Activated CD8-positive, alpha-beta memory T cell treated with anti-CD3 and anti-CD28 coated beads for 36 hours (primary cell): Measurements from ENCODE around the gene HNRNPA1. TPM values are rescaled to one million over a fixed set of nuclear protein-coding genes. Genes with fewer than 3 reads are reported as not detected.

Source experiments
- CTCF ChIA-PET: fragments of 350-600 bp; sonication (Branson Sonifier 250); formaldehyde crosslinking; loops from one replicate; lab custom pipeline; 2021; ENCODE audit warnings: antibody characterized with exemption; lab: Charles Lee
- POLR2A ChIA-PET: fragments of 350-600 bp; sonication (Branson Sonifier 250); formaldehyde crosslinking; loops from one replicate; lab custom pipeline; 2021; ENCODE audit warnings: antibody characterized with exemption; lab: Charles Lee
- total RNA-seq, 2 experiments: library from RNA; stranded (reverse); gene quantifications; one replicate each; pipeline ENCODE4 v1.2.3, GENCODE V29; 2021

Gene HNRNPA1
- total RNA-seq, 2 experiments from 2014 or later, result 1,950 to 1,952 TPM

DNA sequence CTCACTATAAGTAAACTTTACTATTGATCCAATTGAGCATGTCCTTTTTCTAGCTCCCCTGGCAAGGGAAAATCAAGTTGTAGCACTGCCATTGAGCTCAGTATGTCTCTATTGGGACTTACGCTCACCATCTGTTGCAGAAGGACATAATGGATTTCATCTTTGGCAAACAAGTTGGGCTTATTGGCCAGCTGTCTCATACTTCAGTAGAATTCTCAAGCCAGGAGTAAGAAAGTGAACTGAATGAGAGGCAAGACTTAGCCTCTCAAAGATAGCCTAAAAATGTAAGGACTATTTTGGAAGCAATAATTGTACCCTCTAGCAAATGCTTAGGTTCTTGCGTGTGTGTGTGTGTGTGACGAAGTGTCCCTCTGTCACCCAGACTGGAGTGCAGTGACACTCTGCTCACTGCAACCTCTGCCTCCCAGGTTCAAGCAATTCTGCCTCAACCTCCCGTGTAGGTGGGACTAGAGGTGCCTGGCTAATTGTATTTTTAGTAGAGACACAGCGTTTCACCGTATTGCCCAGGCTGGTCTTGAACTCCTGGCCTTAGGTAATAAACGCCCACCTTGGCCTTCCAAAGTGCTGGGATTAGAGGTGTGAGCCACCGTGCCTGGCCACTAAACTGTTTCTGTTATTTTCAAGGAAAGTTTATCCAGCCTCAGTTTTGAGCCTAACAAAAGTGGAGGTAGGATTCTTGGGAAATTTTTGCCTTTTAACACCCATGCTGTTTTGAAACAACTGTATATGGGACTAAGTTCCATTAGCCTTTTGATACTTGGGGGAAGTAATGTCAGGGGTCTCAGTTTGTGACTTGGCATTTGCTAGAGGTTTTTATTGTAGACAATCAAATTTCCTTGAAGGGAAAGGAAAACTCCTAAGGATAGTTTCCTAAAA lies 7.0 kb downstream of the HNRNPA1 start:
- POLR2A ChIA-PET, result interaction anchor here (0.6 to 2.3 kb wide), 8 partner anchors 8 to 536 kb away, joined by 3 to 7 read pairs (median 3); no protein-coding TSS in a partner anchor
- CTCF ChIA-PET, result interaction anchor here (0.9 kb wide), 1 partner anchor 49 kb away, joined by 3 read pairs; no protein-coding TSS in a partner anchor

DNA sequence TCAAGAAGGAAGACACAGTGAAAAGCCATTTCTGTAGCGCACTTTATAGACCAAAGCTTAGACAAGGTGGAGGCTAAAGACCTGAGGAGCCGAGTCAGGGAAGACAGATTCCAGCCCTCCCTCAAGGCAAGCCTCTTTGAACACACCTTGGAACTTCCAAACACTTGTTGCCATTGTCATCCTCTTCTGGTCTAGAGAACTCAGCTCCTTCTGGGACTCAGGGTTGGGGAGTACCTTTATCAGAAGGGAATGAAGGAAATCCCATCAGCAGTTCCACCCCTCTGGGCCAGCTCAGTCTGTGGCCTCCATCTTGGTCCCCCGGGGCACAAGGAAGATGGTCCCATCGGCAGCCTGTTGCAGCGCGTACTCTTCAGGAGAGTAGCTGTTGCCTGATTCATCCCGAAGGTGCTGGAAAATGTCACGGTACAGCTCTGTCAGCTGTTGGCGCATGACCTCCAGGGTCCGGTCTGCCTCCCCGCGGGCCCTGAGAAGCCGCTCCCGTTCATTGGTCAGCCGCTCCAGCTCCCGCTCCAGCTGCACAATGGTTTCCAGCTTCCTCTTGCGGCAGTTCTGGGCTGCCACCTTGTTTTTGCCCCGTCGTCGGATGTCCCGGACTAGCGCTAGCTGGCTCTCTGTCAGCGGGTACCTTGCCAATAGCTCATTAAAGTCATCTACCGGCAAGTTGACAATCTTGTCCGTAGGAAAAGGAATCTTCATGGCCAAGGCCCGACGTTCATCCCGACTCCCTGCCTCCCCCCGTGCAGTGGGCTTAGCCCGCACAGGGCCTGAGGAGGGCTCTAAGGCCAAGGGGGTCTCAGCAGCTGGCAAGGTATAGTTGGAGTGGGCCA lies 11.8 kb downstream of the HNRNPA1 start:
- ChIA-PET POLR2A (interaction anchor here (2.0 kb wide), 1 partner anchor 12 kb away, joined by 4 read pairs; the partner anchor contains the start of genes CBX5 and HNRNPA1), CTCF (interaction anchor here (0.5 to 2.9 kb wide), 12 partner anchors 9 to 311 kb away, joined by 3 to 18 read pairs (median 4); partner anchors contain the start of genes CBX5, COPZ1 and HNRNPA1)

DNA sequence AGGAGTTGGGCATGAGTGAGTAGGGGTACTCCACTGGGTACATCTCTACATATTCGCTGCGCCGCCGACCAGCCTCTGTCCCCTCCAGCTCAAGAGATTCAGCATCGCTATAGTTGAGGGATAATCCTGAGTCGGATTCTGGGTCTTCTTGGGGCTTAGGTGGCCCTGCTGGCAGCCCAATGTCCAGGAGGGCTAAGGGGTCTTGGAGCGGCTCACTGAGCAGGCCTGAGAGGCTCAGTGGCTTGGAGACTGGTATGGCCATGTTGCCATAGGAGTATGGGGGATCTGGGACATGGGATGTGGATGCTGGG lies 12.4 kb downstream of the HNRNPA1 start:
- ChIA-PET CTCF (interaction anchor here (1.1 to 2.9 kb wide), 13 partner anchors 9 to 90 kb away, joined by 3 to 18 read pairs (median 5); partner anchors contain the start of genes CBX5, COPZ1 and HNRNPA1), POLR2A (interaction anchor here (2.0 kb wide), 1 partner anchor 13 kb away, joined by 4 read pairs; the partner anchor contains the start of genes CBX5 and HNRNPA1)

DNA sequence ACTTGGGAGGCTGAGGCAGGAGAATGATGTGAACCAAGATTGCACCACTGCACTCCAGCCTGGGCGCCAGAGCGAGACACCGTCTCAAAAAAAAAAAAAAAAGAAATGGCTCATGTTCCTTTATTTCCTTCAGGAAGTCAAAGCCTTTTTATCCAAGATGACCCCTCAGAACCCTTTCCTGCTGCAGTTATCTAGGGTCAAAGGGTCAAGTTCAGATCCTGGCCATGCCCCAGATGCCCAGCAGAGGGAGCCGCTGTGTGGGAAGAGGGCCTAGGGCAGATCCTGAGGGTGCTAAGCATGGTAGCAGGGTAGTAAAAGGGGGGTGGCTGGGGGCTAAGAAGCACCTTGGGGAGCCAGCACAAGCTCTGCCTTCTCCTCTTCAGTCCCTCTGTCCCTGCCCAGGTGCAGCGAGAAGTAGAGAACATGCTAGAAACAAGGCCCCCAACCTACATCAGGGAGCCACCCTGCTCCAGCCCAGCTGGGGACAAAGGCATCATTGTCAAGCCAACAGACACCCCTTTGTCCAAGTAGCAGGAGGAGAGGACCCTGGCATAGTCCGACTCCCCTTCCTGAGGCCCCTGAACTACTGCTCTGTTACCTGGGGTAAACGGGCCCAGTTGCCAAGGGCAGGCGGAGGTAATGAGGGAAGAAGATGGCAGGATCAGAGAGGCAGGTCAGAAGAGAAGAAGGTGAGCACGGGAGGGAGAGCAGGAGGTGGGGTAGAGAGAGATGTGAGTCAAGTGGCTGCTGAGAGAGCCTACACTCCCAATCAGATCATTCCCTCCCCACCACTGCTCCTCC lies 13.8 kb downstream of the HNRNPA1 start:
- POLR2A ChIA-PET, result interaction anchor here (0.6 kb wide), 1 partner anchor 65 kb away, joined by 5 read pairs; no protein-coding TSS in a partner anchor
- CTCF ChIA-PET, result interaction anchor here (0.6 to 2.9 kb wide), 24 partner anchors 8 to 106 kb away, joined by 3 to 18 read pairs (median 3); partner anchors contain the start of genes CBX5, COPZ1 and HNRNPA1

DNA sequence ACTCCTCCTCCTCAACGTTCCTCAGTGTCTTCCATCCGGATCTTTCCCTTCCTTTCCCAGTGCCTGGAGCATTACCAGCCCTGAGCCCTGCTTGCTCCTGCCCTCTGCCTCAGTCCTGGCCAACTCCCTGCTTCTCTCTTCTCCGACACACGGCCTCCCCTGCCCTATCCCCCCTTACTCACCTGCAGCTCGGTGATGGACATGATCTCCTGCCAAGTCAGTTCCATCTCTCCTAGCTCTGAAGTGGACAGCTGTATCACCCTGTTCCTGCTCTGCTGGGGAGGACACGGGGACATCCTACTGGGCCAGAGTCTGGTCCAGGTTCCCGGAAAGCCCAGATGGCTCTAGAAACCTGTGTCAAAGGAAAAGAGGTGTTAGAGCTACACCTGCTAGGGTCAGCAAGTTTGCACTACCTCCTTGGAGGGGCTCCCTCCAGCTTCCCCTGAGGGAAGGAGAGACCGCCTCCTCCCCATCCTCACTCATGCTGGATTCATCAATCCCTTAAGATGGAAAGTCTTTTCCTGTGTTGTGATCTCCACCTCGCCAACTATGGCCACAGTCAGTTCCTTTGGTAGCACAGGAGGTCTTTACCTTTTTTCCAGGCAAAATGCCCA lies 14.5 kb downstream of the HNRNPA1 start:
- CTCF ChIA-PET, result interaction anchor here (0.6 to 2.9 kb wide), 9 partner anchors 12 to 84 kb away, joined by 3 to 18 read pairs (median 3); no protein-coding TSS in a partner anchor

DNA sequence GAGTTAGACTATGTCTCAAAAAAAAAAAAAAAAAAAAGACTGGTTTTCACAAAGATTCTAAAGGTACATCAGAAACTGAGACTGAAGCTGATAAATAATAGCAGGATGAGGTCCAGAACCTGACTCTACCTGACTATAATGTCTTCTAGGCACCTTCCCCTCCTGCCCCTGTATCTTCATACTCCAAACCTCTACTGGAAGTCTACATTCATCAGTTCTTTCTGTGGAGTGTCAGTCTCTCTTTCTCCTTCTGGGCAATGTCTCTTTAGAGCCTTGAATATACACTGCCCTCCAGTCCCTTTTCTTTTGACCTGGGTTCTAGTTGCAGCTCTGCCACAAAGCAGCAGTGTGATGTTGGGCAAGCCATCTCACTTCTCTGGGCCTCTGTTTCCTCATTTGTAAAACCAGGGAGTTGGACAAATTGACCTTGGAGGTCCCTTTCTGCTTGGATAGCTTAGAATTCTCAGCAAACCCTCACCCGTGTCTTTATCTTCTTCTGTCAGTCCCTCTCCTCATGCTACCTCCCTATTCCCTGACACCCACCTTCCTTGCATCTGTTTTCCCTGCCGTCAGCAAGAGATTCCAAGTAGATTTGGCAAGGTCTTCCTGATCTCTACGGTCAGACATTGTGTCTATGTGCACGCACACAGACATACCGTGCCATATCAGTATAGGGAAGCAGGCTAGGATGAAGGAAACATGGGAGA lies 16.0 kb downstream of the HNRNPA1 start:
- ChIA-PET CTCF (interaction anchor here (0.7 to 1.4 kb wide), 3 partner anchors 37 to 83 kb away, joined by 3 to 5 read pairs (median 3); no protein-coding TSS in a partner anchor), POLR2A (interaction anchor here (0.6 to 1.0 kb wide), 3 partner anchors 12 to 63 kb away, joined by 3 read pairs; no protein-coding TSS in a partner anchor)

More for the DNA sequence above, 14.5 kb downstream of the HNRNPA1 start:
- POLR2A ChIA-PET, result no interaction called here

DNA sequence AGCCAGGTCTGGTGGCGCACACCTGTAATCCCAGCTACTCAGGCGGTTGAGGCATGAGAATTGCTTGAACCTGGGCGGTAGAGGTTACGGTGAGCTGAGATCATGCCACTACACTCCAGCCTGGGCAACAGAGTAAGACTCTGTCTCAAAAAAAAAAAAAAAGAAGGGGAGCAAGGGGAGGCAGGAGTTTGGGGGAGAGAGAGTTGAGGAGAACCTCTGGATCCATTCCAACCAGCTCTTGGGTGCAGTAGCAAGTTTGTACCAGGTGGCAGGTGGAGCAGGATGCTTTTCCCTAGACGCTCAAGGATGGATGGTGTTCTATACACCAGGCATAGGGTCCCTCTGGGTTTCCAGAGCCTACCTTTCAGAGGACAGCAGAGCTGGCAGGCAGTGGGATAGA lies 18.4 kb downstream of the HNRNPA1 start:
- CTCF ChIA-PET, result interaction anchor here (0.8 to 1.4 kb wide), 3 partner anchors 68 to 122 kb away, joined by 3 read pairs; no protein-coding TSS in a partner anchor
- POLR2A ChIA-PET, result no interaction called here

DNA sequence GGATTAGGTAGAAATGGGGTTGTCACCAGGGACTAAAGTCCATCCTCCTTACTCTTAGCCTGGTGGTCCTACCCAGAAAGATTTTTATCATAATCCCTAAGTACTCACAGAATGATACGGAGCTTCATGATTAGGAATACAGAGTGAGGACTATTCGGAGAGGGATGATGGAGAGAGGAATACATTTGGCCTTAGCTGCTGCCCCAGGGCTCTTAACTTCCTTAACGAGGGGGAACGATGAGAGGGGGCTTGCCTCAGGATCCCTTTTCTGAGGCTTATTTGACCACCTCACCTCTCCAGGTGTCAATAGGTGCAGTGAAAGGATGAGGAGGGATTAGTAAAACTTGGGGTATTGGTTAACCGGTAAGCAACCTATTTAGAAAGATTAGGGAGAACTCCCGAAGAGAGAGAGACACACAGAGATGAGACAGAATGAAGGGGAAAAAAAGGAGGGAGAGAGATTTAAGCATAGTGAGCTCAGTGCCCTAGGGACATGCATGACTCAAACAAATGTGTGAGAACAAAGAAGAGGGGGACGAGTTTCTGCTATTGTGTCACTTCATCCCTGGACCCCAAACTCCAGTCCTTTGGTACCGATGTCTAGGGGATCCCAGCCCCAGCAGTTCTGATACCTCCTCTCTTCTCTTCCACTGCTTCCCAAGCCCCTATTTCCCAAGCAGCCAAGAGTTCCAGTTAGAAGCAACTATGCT lies 19.1 kb downstream of the HNRNPA1 start:
- ChIA-PET CTCF (interaction anchor here (1.4 to 3.1 kb wide), 3 partner anchors 25 to 121 kb away, joined by 3 to 15 read pairs (median 4); no protein-coding TSS in a partner anchor), POLR2A (interaction anchor here (0.6 to 1.5 kb wide), 2 partner anchors 10 to 913 kb away, joined by 3 to 6 read pairs; no protein-coding TSS in a partner anchor)

DNA sequence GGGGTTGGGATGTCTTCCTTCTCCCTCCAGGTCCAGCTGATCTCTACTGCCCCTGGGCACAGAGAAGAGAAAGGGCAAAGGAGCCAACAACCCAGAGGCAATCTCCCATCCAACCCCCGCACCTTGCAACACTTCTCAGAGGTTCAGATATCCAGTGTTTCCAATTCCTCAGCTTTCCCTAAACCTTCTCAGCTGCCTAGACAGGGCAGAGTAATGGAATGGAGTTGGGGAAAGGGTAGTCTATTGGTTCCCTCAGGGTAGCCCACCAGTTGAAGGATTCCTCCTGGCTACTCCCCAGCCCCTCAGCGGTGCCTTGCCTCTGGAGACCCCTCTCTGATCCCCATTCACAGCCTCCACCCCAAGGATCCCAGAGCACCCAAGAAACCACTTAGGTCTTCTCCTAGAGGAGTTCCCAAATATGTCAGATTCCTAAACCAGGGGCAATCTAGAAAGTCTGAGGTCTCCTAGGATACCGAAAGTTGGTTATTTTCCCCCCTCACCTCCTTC lies 19.8 kb downstream of the HNRNPA1 start:
- POLR2A ChIA-PET, result interaction anchor here (1.5 kb wide), 1 partner anchor 11 kb away, joined by 3 read pairs; no protein-coding TSS in a partner anchor
- CTCF ChIA-PET, result interaction anchor here (1.6 to 3.1 kb wide), 2 partner anchors 24 to 80 kb away, joined by 4 to 15 read pairs; no protein-coding TSS in a partner anchor

DNA sequence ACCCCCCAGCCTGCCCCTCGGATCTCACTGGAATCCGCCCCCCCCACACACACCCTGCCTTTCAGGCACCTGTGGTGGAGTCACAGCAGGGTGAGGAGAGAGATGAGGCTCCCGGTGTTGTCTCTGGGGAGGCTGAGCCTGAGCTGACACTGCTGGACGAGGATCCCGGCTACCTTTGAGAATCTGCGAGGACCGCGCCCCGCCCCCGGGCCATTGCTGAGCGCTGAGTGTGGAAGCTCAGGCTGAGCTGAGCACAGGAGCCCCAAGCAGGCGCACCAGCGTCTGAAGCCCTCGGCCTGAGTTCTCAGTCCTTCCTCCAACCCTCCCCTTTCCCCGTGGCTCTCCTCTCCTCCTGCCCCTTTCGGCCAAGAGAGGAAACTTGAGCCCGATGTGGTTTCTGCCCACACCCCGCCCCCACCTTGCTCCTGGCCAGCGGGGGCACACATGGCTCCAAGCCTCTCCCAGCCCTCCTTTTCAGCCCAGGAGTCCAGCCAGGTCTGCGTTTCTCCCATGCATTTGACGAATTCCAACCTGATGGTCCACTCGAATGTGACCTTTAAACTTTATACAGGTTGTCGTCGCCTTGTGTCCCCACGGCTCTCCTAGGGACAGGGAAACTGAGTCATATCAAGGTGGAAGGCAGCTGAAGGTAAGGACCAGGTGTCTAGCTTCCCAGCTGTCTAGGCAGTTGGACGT lies 20.4 kb downstream of the HNRNPA1 start, which contains the start of gene NFE2:
NFE2 (minus strand) TSS at position 284 of the 696 bp plus-strand sequence. CDS start 5,767 bp downstream, outside the sequence.
- ChIA-PET CTCF (interaction anchor here (1.6 to 3.1 kb wide), 2 partner anchors 23 to 79 kb away, joined by 4 to 15 read pairs; no protein-coding TSS in a partner anchor), POLR2A (interaction anchor here (1.5 kb wide), 1 partner anchor 11 kb away, joined by 3 read pairs; no protein-coding TSS in a partner anchor)

DNA sequence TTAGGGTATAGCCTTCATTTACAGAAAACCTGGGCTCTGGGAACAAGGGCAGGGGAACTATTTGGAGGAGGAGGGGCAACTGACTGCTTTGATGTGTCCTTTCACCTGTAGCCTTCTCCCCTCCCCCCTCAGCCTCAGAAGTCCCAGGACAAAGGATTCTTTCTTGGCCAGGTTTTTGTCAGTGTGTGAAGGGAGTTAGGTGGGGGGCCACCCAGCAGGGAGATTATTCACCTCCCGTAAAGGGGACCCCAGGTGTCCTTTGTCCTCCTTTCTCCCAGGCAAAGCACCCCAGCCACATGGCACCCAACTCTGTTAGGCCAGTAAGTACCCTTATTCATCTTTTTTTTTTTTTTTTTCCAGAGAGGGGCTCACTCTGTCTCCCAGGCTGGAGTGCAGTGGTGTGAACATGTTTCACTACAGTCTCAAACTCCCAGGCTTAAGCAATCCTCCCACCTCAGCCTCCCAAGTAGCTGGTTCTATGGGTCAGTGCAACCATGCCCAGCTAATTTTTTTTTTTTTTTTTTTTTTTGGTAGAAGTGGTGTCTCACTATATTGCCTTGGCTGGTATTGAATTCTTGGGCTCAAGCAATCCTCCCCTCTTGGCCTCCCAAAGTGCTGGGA lies 21.0 kb downstream of the HNRNPA1 start:
- ChIA-PET POLR2A (interaction anchor here (0.6 to 0.7 kb wide), 2 partner anchors 20 to 83 kb away, joined by 4 to 10 read pairs; no protein-coding TSS in a partner anchor), CTCF (interaction anchor here (0.6 to 3.1 kb wide), 2 partner anchors 31 to 78 kb away, joined by 3 to 15 read pairs; no protein-coding TSS in a partner anchor)

DNA sequence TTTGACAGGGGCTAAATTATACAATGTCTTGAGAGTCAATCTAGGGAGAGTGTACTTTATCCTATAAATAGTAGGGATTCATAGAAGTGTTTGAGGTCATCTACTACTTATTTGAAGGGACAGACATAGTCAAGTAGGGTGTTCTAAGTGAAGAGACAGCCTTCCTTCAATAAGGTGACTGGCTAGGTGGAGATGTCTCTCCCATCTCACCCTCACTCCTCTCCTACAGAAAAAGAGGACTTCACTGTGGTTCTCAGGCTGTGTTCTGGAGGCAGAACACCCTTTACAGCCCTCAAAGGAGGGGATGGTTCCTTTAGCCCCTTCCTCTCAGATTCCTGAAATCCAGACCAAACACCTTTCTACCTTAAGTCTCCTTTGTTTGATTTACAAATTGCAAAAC lies 23.1 kb downstream of the HNRNPA1 start:
- POLR2A ChIA-PET, result interaction anchor here (0.7 kb wide), 1 partner anchor 30 kb away, joined by 4 read pairs; no protein-coding TSS in a partner anchor
- CTCF ChIA-PET, result no interaction called here

DNA sequence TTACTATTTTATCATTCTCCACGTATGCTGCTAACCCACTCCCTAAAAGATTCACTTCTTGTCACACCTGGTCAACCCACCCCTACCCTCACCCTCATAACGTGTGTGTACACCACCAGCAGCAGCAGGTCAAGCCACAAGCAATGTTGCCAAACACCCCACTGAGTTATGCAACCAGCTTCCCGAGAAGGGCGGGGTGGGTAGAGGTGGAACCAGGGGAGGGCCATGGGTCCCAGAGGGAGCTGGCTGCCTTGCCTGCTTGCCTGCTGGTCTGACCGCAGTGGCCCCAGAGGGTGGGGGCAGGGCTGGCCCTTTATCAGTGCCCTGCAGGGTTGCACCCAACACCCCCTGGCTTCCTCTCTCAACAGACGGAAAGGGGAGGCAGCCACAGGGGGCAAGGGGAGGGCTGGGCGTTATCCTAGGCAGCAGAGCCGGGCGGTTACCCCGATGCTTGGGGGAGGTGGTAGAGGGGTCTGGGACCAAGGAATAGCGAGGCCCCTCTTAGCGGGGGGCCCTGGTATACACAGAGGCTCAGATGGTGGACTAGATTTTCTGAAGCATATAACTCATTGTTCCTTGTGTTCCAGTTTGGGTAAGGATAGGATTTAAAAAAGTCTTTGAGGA lies 23.8 kb downstream of the HNRNPA1 start:
- POLR2A ChIA-PET, result interaction anchor here (0.7 kb wide), 1 partner anchor 30 kb away, joined by 4 read pairs; no protein-coding TSS in a partner anchor
- CTCF ChIA-PET, result no interaction called here
